NB4 (cell line): ENCODE measurements around the gene SLC25A33.

Experiments used
- CTCF ChIP-seq: IDR thresholded peaks from one replicate; pipeline ENCODE4 v1.5.1; 2012; ENCODE audit warnings: low read depth, low read length
- MAX ChIP-seq: IDR thresholded peaks from 2 replicates; pipeline ENCODE4 v1.6.1; 2011; ENCODE audit warnings: low read depth, low read length
- MYC ChIP-seq: IDR thresholded peaks from 2 replicates; pipeline ENCODE4 v1.6.1; 2011; ENCODE audit warnings: low read depth, low read length
- POLR2A ChIP-seq: IDR thresholded peaks from 2 replicates; pipeline ENCODE4 v1.6.1; 2011; ENCODE audit warnings: mild to moderate bottlenecking; ENCODE audit not compliant: insufficient read length; ENCODE audit errors: extremely low read depth

DNA sequence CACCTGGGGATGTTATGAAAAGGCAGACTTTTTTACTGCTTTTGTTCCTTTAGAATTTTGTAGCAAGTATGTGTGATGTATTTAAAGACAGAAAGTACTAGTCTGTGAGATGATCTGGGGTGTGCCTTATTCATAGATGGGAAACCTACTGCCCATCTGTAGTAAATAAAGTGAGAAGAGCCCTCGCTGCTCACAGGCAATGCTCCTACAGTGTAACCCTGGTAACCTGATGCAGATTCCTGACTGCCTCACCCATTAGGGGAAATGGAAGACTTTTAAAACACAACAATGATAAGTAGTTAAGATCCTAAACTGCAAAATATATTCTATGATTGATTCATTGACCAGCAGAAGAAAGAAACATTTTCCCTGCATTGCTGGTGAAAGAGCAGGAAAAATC is 30.0 kb downstream of the SLC25A33 start:
- no peak for TF ChIP-seq CTCF
- TF ChIP-seq MAX = no peak
- TF ChIP-seq POLR2A = no peak
- TF ChIP-seq MYC = no peak
